Esophagus squamous epithelium (tissue), 5 donors: ENCODE results near the gene THUMPD3. TPM values are rescaled to one million over a fixed set of nuclear protein-coding genes. Genes with fewer than 3 reads are reported as not detected.

Source experiments
- DNase-seq: peaks from one replicate; lab custom pipeline; 2025; lab: John Stamatoyannopoulos, UW
- H3K27ac ChIP-seq, 4 donors: fragments of 200-600 bp; sonication (generic); one replicate each; pipeline ENCODE4 v1.5.1; 2016 to 2019; ENCODE audit warnings: mild to moderate bottlenecking in 1 of 4
- H3K27me3 ChIP-seq, 4 donors: fragments of 200-600 bp; sonication (generic); 1 replicate in 3 of 4; 2 replicates in 1 of 4; pipeline versions ENCODE4 v1.5.1 to v1.6.0; 2017 to 2021; ENCODE audit warnings: antibody characterized with exemption in 1 of 4
- H3K36me3 ChIP-seq, 3 donors: fragments of 200-600 bp; sonication (generic); one replicate each; pipeline ENCODE4 v1.5.1; 2016 to 2019
- H3K4me1 ChIP-seq, 3 donors: fragments of 200-600 bp; sonication (generic); one replicate each; pipeline ENCODE4 v1.5.1; 2017 to 2019
- H3K4me3 ChIP-seq, 4 donors: fragments of 200-600 bp; sonication (generic); 1 replicate in 3 of 4; 2 replicates in 1 of 4; pipeline ENCODE4 v1.5.1; 2016 to 2019; ENCODE audit warnings: mild to moderate bottlenecking in 2 of 4, moderate library complexity in 1 of 4
- H3K9me3 ChIP-seq, 3 donors: fragments of 200-600 bp; sonication (generic); one replicate each; pipeline ENCODE4 v1.5.1; 2016 to 2019
- CTCF ChIP-seq, 6 experiments: fragments of 450-650 bp in 4 of 6; fragments of 200-600 bp in 2 of 6; sonication (generic) in 2 of 6; IDR thresholded peaks; one replicate each; pipeline ENCODE4 v1.5.1; 2016 to 2019; ENCODE audit warnings: antibody characterized with exemption in 6 of 6, mild to moderate bottlenecking in 4 of 6, moderate library complexity in 4 of 6
- POLR2A ChIP-seq, 4 donors: fragments of 450-650 bp; IDR thresholded peaks; one replicate each; pipeline ENCODE4 v1.6.1; 2017; ENCODE audit warnings: antibody characterized with exemption in 4 of 4, mild to moderate bottlenecking in 4 of 4, moderate library complexity in 3 of 4
- WGBS, 2 donors: methylation state at CpG; one replicate each; pipeline ENCODE4 v1.1.5; 2018; 5-methylcytosine and 5-hydroxymethylcytosine counted together
- intact Hi-C: fragments of 100-400 bp; cut with DNase I; formaldehyde crosslinking; loops from one replicate; pipeline ENCODE4 v1.15.0; 2022
- total RNA-seq, 4 donors: library from RNA; depleted of rRNA; stranded (reverse); fragments of >200 nt; gene quantifications; one replicate each; pipeline ENCODE4 v1.1.0, GENCODE V29; 2016
- donor health status: DM: yes; HTN: yes; CAD: no.

THUMPD3 gene
- total RNA-seq, 4 donors from 2014 or later, result 18.9 to 32.8 (median 31.1) TPM

GRCh38 chr3:9428411-9428810, 65.6 kb downstream of the THUMPD3 start:
- no peak for DNase-seq
- Histone ChIP-seq H3K36me3 (peaks cover 3 to 87% (median 40%) of the 10 kb centered on the region in 3 donors), H3K4me1 (peaks cover 0 to 26% (median 4%) of the 10 kb centered on the region in 3 donors), H3K9me3 (no peaks in the 10 kb centered on the region), H3K27ac (no peak overlapping the region), H3K4me3 (no peak overlapping the region), H3K27me3 (no peaks in the 10 kb centered on the region)
- no peak for TF ChIP-seq POLR2A (IDR thresholded peaks at IDR 0.05)
- no peak for TF ChIP-seq CTCF (IDR thresholded peaks at IDR 0.05)
- intact Hi-C loops, result no loop called here

GRCh38 chr3:9430733-9431132, 67.9 kb downstream of the THUMPD3 start:
- no peak overlapping the region for H3K4me3 ChIP-seq
- H3K27ac ChIP-seq, result no peak overlapping the region
- intact Hi-C loops, result no loop called here
- peaks cover 25 to 100% (median 63%) of the 10 kb centered on the region in 3 donors for H3K36me3 ChIP-seq
- no peak for DNase-seq
- H3K9me3 ChIP-seq, result no peaks in the 10 kb centered on the region
- no peaks in the 10 kb centered on the region for H3K27me3 ChIP-seq
- H3K4me1 ChIP-seq, result peaks cover 0 to 11% (median 0%) of the 10 kb centered on the region in 3 donors
- 95 to 96% methylated on average over 3 of the region's 3 CpGs for WGBS, 2 donors
- TF ChIP-seq POLR2A (IDR thresholded peaks at IDR 0.05) (no peak), CTCF (IDR thresholded peaks at IDR 0.05) (no peak)

GRCh38 chr3:9433627-9434521, 71.0 kb downstream of the THUMPD3 start:
- Histone ChIP-seq H3K4me1 (no peaks in the 10 kb centered on the region), H3K9me3 (no peaks in the 10 kb centered on the region), H3K4me3 (no peak overlapping the region), H3K27me3 (no peaks in the 10 kb centered on the region), H3K36me3 (peaks cover 35 to 100% (median 85%) of the 10 kb centered on the region in 3 donors), H3K27ac (no peak overlapping the region)
- DNase-seq, result no peak
- no peak for TF ChIP-seq POLR2A (IDR thresholded peaks at IDR 0.05)
- no peak for TF ChIP-seq CTCF (IDR thresholded peaks at IDR 0.05)
- intact Hi-C loops, result no loop called here
- WGBS, 2 donors, result 91% methylated on average over 15 of the region's 15 CpGs

- TF ChIP-seq CTCF (IDR thresholded peaks at IDR 0.05), result no peak
- no peak for TF ChIP-seq POLR2A (IDR thresholded peaks at IDR 0.05)
- H3K27ac ChIP-seq, result no peak overlapping the region
- intact Hi-C loops, result no loop called here
- 78 to 92% methylated on average over 3 of the region's 3 CpGs for WGBS, 2 donors
- no peak overlapping the region for H3K4me3 ChIP-seq
- no peak for DNase-seq
- H3K27me3 ChIP-seq, result no peaks in the 10 kb centered on the region
- peaks cover 35 to 100% (median 76%) of the 10 kb centered on the region in 3 donors for H3K36me3 ChIP-seq
- H3K9me3 ChIP-seq, result no peaks in the 10 kb centered on the region
- no peaks in the 10 kb centered on the region for H3K4me1 ChIP-seq
Observed at GRCh38 chr3:9435316-9435715, 72.5 kb downstream of the THUMPD3 start.

Other genes with a start within 250 kb of the THUMPD3 start
- 10 to 100 TPM in 1 of 4 donors, 1 to 10 TPM in 3; 4.0 to 15.8 (median 6.6) TPM for gene SRGAP3, start 113.4 kb upstream of the THUMPD3 start, total RNA-seq
- 10 to 100 TPM; 41.8 to 89.3 (median 54.4) TPM for gene SETD5, start 34.6 kb downstream of the THUMPD3 start, total RNA-seq
- under 1 TPM in 1 of 4 donors, not detected in 3; 0.23 TPM for gene LHFPL4, start 190.8 kb downstream of the THUMPD3 start, total RNA-seq